HG03196 (cell line): ENCODE data around the gene DISC1.

Experiments
- ATAC-seq: cut with Tn5 transposase; IDR thresholded peaks from one replicate; pipeline ENCODE4 v1.9.1; 2021; ENCODE audit not compliant: unreplicated experiment

Gene DISC1

GRCh38 chr1:231921646-231922345 lies 295.2 kb downstream of the DISC1 start:
- ATAC-seq = no peak

GRCh38 chr1:231923491-231924041 lies 297.0 kb downstream of the DISC1 start:
- no peak for ATAC-seq

GRCh38 chr1:231924180-231924579 lies 297.6 kb downstream of the DISC1 start:
- no peak for ATAC-seq

GRCh38 chr1:231925864-231926263 lies 299.3 kb downstream of the DISC1 start:
- no peak for ATAC-seq

- ATAC-seq = no peak
These were observed 299.8 kb downstream of the DISC1 start for GRCh38 chr1:231926340-231926739.

DNA sequence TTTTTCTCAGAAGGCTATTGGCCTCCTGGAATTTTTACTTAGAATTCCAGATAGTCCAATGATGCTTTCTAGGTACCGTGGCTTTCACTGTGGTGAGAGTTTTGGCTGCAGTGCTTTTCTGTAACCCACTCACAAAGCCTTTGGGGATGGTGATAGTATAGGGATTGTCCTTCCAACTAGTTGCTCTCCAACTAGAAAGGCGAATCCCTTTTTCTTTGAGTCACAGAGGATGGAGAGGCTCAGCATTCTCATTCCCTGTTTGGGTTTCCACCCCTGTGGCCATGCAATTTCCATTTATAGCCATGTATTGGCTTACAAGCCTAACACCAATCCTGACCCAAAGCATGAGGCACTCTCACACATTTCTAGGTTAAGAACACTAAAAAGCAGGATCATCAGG lies 300.3 kb downstream of the DISC1 start:
- no peak for ATAC-seq

DNA sequence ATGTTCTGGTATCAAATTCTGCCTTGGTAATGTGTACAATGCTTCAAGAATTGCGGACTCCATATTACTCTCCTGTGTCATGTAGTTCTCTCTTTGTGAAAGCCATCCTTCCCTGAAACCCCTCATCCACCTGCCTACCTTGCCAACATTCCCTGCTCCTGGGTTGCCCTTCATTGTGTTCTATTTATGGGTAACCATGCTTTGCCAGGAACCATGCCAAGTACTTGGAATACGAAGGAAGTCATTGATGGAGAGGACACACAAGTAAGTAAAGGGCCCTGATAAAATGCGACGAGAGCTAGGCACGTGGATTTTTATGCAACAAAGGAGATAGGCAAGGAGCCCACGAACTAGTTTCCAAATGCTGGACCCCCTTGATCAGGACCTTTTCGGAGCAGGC lies 300.8 kb downstream of the DISC1 start:
- no peak for ATAC-seq

DNA sequence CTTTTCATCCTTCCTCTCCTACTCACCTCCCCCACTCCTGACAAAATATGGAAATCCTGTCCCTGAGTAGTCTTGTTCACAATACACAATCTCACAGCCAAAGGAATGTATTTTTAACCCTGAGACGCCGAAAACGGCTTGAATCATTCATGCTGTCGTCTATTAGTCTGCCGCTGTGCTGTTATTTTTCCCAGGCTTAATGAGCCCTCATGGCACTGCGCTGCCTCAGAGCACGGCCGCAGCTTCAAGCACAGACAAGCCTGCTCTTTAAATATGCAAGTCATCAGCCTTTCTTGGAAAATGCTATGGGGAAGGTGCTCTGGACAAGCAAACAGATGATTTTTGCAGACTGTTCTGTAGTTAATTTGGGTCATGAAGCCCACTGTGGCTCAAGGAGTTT lies 302.7 kb downstream of the DISC1 start:
- ATAC-seq = no peak

- ATAC-seq = no peak
These were observed 303.8 kb downstream of the DISC1 start for GRCh38 chr1:231930257-231930947.

DNA sequence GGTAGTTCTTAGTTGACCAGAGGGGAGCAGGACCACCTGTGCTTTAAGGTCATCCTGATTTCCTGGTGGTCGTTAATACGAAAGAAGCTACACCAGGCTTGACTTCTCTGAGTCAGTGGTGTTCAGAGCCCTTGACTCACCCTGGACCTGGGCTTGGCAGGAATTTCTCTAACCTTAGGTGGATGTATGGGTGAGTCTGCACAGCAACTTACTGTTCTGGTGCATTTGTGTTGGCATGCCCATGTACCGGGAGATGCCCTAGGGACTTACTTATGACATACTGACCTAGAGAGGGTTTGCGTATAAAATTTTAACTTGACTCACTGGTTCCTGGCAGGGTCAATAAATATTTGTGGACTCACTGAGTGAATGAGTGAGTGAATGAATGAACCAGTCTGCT lies 304.6 kb downstream of the DISC1 start:
- no peak for ATAC-seq

GRCh38 chr1:231931846-231932454 lies 305.4 kb downstream of the DISC1 start:
- ATAC-seq = no peak

GRCh38 chr1:231933711-231934626 lies 307.4 kb downstream of the DISC1 start:
- ATAC-seq = no peak

DNA sequence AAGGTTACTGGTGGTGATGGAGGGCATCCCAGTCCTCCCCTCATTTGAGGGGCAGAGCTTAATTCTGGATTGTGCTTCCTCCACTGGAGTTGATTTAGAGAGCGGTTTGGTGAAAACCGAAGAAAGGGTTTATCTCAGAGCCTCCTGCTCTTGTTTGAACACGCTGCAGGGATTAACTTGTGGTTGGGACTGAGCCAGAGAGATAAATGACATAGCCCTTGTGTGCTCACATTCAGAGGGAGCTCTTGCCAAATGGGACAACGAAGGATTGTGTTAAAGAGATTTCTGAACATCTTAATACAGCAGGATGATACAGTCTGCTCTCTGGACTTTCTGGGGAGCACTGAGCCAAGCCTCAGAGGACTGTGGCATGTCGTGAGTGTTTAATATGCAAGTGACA lies 308.2 kb downstream of the DISC1 start:
- no peak for ATAC-seq

GRCh38 chr1:231935856-231936255 lies 309.3 kb downstream of the DISC1 start:
- ATAC-seq = no peak

GRCh38 chr1:231936983-231937775 lies 310.6 kb downstream of the DISC1 start:
- ATAC-seq = no peak

- no peak for ATAC-seq
These were observed 311.6 kb downstream of the DISC1 start for GRCh38 chr1:231938211-231938610.

GRCh38 chr1:231938711-231939110 lies 312.1 kb downstream of the DISC1 start:
- no peak for ATAC-seq

- no peak for ATAC-seq
These were observed 312.5 kb downstream of the DISC1 start for GRCh38 chr1:231939118-231939517.

GRCh38 chr1:231940116-231940515 lies 313.5 kb downstream of the DISC1 start:
- no peak for ATAC-seq

- no peak for ATAC-seq
These were observed 314.1 kb downstream of the DISC1 start for GRCh38 chr1:231940701-231941100.
